Mammary epithelial cell (primary cell): ENCODE data around the gene NATD1.

Source experiments
- CTCF ChIP-seq, 2 donors: IDR thresholded peaks in 1 of 2; conservative IDR thresholded peaks in 1 of 2; 2 replicates each; pipeline ENCODE4 v1.5.1; 2011 to 2012; ENCODE audit warnings: inconsistent platforms in 2 of 2, low read length in 2 of 2, mild to moderate bottlenecking in 2 of 2, control low read depth in 1 of 2, low read depth in 1 of 2; ENCODE audit not compliant: insufficient read depth in 1 of 2; ENCODE audit errors: extremely low read depth in 1 of 2
- EZH2 ChIP-seq: IDR thresholded peaks from 2 replicates; pipeline ENCODE4 v1.6.1; 2012; ENCODE audit warnings: low read length, inconsistent platforms, borderline replicate concordance

- TF ChIP-seq CTCF (conservative IDR thresholded peaks at IDR 0.05 in 1 of 2, IDR thresholded peaks at IDR 0.05 in 1 of 2; ENCODE audit: extremely low read depth in 1 of 2, insufficient read depth in 1 of 2, low read depth in 1 of 2, low read length in 2 of 2) (no peak), EZH2 (no peak)
These were observed 52.5 kb downstream of the NATD1 start for GRCh38 chr17:21200590-21201297.
